HEK293 (cell line): Measurements from ENCODE around the gene PTPRR.

Experiments used
- CTCF ChIA-PET: fragments of 350-600 bp; formaldehyde crosslinking; extraction: SDS; loops from one replicate; lab custom pipeline; 2021; ENCODE audit warnings: antibody characterized with exemption; lab: Yijun Ruan, JAX
- POLR2A ChIA-PET: fragments of 300-600 bp; formaldehyde crosslinking; extraction: SDS; loops from one replicate; lab custom pipeline; 2020; ENCODE audit warnings: antibody characterized with exemption, inconsistent platforms; lab: Yijun Ruan, JAX
- H3K27ac ChIP-seq: fragments of 200-500 bp; sonication (Bioruptor generic); 2 replicates; pipeline ENCODE4 v1.5.1; 2014; ENCODE audit warnings: low read depth, low read length, control low read depth, inconsistent platforms; ENCODE audit errors: extremely low read depth
- H3K36me3 ChIP-seq, 2 experiments: fragments of 200-500 bp in 1 of 2; sonication (Bioruptor generic) in 1 of 2; 1 replicate in 1 of 2; 2 replicates in 1 of 2; pipeline ENCODE4 v1.5.1; 2014 to 2017; ENCODE audit warnings: inconsistent platforms in 2 of 2, low read length in 2 of 2; ENCODE audit not compliant: control insufficient read depth in 2 of 2, insufficient read depth in 1 of 2
- H3K4me1 ChIP-seq: fragments of 200-500 bp; sonication (Bioruptor generic); 2 replicates; pipeline ENCODE4 v1.5.1; 2014; ENCODE audit warnings: mild to moderate bottlenecking, low read length, inconsistent platforms; ENCODE audit not compliant: control insufficient read depth, insufficient read depth
- H3K4me3 ChIP-seq: 2 replicates; pipeline ENCODE4 v1.5.1; 2011; ENCODE audit warnings: low read depth, mild to moderate bottlenecking, control low read depth, low read length, moderate library complexity
- H3K9me3 ChIP-seq: fragments of 200-500 bp; sonication (Bioruptor generic); 2 replicates; pipeline ENCODE4 v1.5.1; 2014; ENCODE audit warnings: low read depth, low read length, inconsistent platforms; ENCODE audit not compliant: control insufficient read depth, insufficient read depth
- GLI2 ChIP-seq: fragments of 450-650 bp; formaldehyde crosslinking; IDR thresholded peaks from 2 replicates; pipeline ENCODE4; 2017; ENCODE audit warnings: missing biosample characterization, missing genetic modification characterization, low read depth, borderline replicate concordance
- KLF17 ChIP-seq: fragments of 450-650 bp; formaldehyde crosslinking; IDR thresholded peaks from 2 replicates; pipeline ENCODE4 v1.5.1; 2016; ENCODE audit warnings: missing biosample characterization, missing genetic modification characterization
- KLF7 ChIP-seq: fragments of 450-650 bp; formaldehyde crosslinking; IDR thresholded peaks from 2 replicates; pipeline ENCODE4 v1.5.1; 2016; ENCODE audit warnings: missing biosample characterization, missing genetic modification characterization, borderline replicate concordance
- SCRT1 ChIP-seq: fragments of 450-650 bp; formaldehyde crosslinking; IDR thresholded peaks from 2 replicates; pipeline ENCODE4 v1.5.1; 2016; ENCODE audit warnings: missing biosample characterization, missing genetic modification characterization, borderline replicate concordance
- YY1 ChIP-seq: fragments of 450-650 bp; formaldehyde crosslinking; IDR thresholded peaks from 2 replicates; pipeline ENCODE4 v1.5.1; 2018; ENCODE audit warnings: missing biosample characterization, missing genetic modification characterization
- ZFP69B ChIP-seq: fragments of 450-650 bp; formaldehyde crosslinking; IDR thresholded peaks from 2 replicates; pipeline ENCODE4 v1.5.1; 2016; ENCODE audit warnings: missing biosample characterization, missing genetic modification characterization
- ZNF148 ChIP-seq: fragments of 450-650 bp; formaldehyde crosslinking; IDR thresholded peaks from 2 replicates; pipeline ENCODE4 v1.5.0; 2017; ENCODE audit warnings: missing biosample characterization, missing genetic modification characterization, borderline replicate concordance
- ZNF266 ChIP-seq: fragments of 450-650 bp; formaldehyde crosslinking; IDR thresholded peaks from 2 replicates; pipeline ENCODE4 v1.5.1; 2016; ENCODE audit warnings: missing biosample characterization, missing genetic modification characterization, low read depth
- ZNF776 ChIP-seq: fragments of 450-650 bp; formaldehyde crosslinking; IDR thresholded peaks from 2 replicates; pipeline ENCODE4 v1.5.0; 2017; ENCODE audit warnings: missing biosample characterization, missing genetic modification characterization, borderline replicate concordance
- ZNF785 ChIP-seq: fragments of 450-650 bp; formaldehyde crosslinking; IDR thresholded peaks from 2 replicates; pipeline ENCODE4 v1.5.1; 2016; ENCODE audit warnings: missing biosample characterization, missing genetic modification characterization
- ZNF791 ChIP-seq: fragments of 450-650 bp; formaldehyde crosslinking; IDR thresholded peaks from 2 replicates; pipeline ENCODE4 v1.5.1; 2016; ENCODE audit warnings: missing biosample characterization, missing genetic modification characterization
- ZSCAN4 ChIP-seq: fragments of 450-650 bp; formaldehyde crosslinking; IDR thresholded peaks from 2 replicates; pipeline ENCODE4 v1.5.1; 2017; ENCODE audit warnings: missing biosample characterization, missing genetic modification characterization
- TF ChIP-seq, protein P1 (sequence below): fragments of 450-650 bp; IDR thresholded peaks from 2 replicates; pipeline ENCODE4 v1.5.1; 2018; ENCODE audit warnings: missing biosample characterization, missing genetic modification characterization
- TF ChIP-seq, protein P2 (sequence below): fragments of 450-650 bp; formaldehyde crosslinking; IDR thresholded peaks from 2 replicates; pipeline ENCODE4 v1.5.1; 2017; ENCODE audit warnings: missing biosample characterization, missing genetic modification characterization

The PTPRR gene

DNA sequence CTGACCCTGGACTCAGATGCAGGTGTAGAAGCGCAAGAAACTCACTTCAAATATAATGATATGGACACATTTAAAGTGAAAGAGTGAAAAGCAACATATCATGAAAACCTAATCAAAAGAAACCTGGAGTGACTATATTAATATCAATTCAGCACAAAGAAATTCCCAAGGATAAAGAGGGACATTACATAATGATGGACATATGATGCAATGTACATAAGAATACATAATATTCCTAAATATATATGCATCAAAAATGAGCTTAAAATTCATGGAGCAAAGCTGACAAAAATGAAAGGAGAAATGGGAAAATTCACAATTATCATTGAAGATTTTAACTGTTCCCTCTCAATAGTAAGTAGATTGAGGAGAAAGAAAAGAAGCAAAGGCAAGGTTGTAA is 24.6 kb downstream of the PTPRR start:
- POLR2A ChIA-PET = no interaction called here
- CTCF ChIA-PET = interaction anchor here (0.7 kb wide), 1 partner anchor 28 kb away, joined by 3 read pairs; no protein-coding TSS in a partner anchor
- Histone ChIP-seq H3K27ac (no peak overlapping the region), H3K4me3 (no peak overlapping the region), H3K9me3 (no peaks in the 10 kb centered on the region), H3K36me3 (no peaks in the 10 kb centered on the region), H3K4me1 (no peaks in the 10 kb centered on the region)
- TF ChIP-seq ZFP69B (tag by site-specific recombination) (no peak), ZNF791 (tag by site-specific recombination) (no peak), YY1 (no peak), SCRT1 (tag by site-specific recombination) (no peak)
- TF ChIP-seq, protein P1, sequence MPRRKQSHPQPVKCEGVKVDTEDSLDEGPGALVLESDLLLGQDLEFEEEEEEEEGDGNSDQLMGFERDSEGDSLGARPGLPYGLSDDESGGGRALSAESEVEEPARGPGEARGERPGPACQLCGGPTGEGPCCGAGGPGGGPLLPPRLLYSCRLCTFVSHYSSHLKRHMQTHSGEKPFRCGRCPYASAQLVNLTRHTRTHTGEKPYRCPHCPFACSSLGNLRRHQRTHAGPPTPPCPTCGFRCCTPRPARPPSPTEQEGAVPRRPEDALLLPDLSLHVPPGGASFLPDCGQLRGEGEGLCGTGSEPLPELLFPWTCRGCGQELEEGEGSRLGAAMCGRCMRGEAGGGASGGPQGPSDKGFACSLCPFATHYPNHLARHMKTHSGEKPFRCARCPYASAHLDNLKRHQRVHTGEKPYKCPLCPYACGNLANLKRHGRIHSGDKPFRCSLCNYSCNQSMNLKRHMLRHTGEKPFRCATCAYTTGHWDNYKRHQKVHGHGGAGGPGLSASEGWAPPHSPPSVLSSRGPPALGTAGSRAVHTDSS = no peak
- TF ChIP-seq, protein P2, sequence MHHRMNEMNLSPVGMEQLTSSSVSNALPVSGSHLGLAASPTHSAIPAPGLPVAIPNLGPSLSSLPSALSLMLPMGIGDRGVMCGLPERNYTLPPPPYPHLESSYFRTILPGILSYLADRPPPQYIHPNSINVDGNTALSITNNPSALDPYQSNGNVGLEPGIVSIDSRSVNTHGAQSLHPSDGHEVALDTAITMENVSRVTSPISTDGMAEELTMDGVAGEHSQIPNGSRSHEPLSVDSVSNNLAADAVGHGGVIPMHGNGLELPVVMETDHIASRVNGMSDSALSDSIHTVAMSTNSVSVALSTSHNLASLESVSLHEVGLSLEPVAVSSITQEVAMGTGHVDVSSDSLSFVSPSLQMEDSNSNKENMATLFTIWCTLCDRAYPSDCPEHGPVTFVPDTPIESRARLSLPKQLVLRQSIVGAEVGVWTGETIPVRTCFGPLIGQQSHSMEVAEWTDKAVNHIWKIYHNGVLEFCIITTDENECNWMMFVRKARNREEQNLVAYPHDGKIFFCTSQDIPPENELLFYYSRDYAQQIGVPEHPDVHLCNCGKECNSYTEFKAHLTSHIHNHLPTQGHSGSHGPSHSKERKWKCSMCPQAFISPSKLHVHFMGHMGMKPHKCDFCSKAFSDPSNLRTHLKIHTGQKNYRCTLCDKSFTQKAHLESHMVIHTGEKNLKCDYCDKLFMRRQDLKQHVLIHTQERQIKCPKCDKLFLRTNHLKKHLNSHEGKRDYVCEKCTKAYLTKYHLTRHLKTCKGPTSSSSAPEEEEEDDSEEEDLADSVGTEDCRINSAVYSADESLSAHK (tag by site-specific recombination) = no peak

DNA sequence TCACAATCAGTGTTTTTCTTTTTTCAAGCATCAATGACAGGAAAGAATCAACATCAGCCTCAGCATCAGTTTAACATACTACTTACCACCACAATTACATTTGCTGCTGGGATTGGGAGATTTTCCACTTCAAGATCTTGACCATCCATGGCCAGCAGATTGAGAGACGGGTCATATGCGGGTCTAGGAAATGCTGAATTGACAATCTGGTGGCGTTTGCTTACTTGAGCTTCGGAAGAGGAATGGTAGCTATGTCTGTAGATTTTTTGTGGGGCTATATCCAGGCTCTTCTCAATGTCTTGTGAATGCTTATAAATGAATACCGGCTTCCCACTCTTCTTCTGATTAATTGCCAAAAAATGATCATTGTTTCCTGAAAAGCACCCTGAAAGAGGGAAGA is 27.9 kb downstream of the PTPRR start:
- H3K36me3 ChIP-seq = no peaks in the 10 kb centered on the region
- ChIA-PET POLR2A (no interaction called here), CTCF (no interaction called here)
- H3K4me3 ChIP-seq = no peak overlapping the region
- no peaks in the 10 kb centered on the region for H3K9me3 ChIP-seq
- TF ChIP-seq KLF17 (tag by site-specific recombination) = no peak
- TF ChIP-seq ZNF148 (tag by site-specific recombination) = no peak
- no peak for TF ChIP-seq ZNF266 (tag by site-specific recombination)
- TF ChIP-seq ZNF776 (tag by site-specific recombination) = no peak
- no peak for TF ChIP-seq KLF7 (tag by site-specific recombination)
- TF ChIP-seq GLI2 (tag by site-specific recombination) = no peak
- no peak for TF ChIP-seq ZNF785
- TF ChIP-seq ZSCAN4 (tag by site-specific recombination) = no peak
- no peak overlapping the region for H3K27ac ChIP-seq
- no peaks in the 10 kb centered on the region for H3K4me1 ChIP-seq
